GM12874 (cell line): Measurements from ENCODE around the gene OPN4.

Experiments
- CTCF ChIP-seq: IDR thresholded peaks from 2 replicates; pipeline ENCODE4 v1.5.1; 2011; ENCODE audit warnings: low read depth, mild to moderate bottlenecking, control low read depth, low read length, moderate library complexity; ENCODE audit not compliant: insufficient read depth

The OPN4 gene

GRCh38 chr10:86659721-86660453 lies 5.5 kb downstream of the OPN4 start:
- no peak for TF ChIP-seq CTCF

DNA sequence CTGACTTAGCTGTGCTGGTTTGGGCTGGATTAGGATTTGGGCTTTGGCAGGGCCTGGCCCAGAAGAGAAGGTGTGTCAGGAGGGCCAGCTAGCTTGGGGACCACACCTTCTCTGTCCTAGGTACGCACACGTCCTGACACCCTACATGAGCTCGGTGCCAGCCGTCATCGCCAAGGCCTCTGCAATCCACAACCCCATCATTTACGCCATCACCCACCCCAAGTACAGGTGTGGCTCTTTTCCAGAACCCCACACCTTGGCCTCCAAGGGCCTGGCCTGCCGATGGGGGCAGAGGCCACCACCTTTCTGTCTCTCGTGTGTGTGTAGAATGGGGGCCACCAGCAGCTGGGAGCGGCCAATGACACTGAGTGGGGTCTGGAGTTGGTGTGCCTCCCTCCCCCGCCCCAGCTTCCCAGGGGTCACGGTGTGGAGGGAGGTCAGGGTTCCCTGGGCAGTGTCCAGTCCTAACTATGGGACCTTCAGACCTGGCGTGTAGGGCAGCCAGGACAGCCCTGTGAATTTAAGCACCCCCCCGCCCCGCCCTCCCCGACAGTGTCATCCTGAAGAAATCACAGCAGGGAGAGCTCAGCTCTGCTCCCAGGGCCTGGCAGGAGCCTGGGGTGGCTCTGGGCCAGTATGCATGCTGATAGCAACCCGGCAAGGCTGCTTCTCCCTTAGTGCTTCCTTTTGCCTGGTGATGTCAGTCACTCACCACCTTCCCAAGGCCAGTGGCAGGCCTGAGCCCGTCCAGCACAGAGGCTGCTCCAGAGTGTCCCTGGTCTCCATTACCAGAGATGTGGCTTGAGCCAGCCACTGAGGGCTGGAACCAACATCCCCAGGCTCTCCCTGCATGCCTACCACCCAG lies 7.0 kb downstream of the OPN4 start:
- TF ChIP-seq CTCF: no peak

DNA sequence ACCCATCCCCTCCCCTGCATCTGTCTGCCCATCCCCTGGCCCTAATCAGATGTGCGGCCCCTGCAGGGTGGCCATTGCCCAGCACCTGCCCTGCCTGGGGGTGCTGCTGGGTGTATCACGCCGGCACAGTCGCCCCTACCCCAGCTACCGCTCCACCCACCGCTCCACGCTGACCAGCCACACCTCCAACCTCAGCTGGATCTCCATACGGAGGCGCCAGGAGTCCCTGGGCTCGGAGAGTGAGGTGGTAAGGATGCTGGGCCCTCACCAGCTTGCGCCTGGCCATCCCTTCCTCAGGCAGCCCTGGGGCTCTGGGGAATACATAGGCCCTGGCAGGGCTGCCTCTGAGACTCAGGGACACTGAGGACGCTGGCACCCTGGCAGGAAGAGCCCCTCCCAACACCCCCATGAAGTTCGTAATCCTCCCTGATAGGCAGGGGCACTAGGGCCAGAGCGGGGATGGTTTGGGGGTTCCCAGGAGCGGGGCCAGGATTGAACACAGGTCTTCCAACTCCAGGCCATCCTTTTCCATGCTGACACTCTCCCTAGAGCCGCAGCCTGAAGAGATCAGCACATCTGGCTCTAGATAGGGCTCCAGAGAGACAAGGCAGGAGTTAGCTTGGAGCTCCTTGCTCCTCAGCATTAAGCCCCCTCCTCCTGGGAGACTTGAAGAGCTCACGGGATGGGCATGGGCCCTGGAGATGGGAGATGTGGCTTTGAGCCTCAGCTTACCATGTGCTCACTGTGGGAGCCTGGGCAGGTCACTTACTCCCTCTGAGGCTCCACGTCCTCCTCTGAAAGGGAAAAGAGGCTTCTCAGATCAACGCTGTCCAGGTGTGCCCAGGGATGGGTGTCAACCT lies 8.1 kb downstream of the OPN4 start:
- no peak for TF ChIP-seq CTCF

- no peak for TF ChIP-seq CTCF
Observed at GRCh38 chr10:86663046-86663345, 8.6 kb downstream of the OPN4 start.

GRCh38 chr10:86663576-86664339 lies 9.4 kb downstream of the OPN4 start:
- no peak for TF ChIP-seq CTCF

DNA sequence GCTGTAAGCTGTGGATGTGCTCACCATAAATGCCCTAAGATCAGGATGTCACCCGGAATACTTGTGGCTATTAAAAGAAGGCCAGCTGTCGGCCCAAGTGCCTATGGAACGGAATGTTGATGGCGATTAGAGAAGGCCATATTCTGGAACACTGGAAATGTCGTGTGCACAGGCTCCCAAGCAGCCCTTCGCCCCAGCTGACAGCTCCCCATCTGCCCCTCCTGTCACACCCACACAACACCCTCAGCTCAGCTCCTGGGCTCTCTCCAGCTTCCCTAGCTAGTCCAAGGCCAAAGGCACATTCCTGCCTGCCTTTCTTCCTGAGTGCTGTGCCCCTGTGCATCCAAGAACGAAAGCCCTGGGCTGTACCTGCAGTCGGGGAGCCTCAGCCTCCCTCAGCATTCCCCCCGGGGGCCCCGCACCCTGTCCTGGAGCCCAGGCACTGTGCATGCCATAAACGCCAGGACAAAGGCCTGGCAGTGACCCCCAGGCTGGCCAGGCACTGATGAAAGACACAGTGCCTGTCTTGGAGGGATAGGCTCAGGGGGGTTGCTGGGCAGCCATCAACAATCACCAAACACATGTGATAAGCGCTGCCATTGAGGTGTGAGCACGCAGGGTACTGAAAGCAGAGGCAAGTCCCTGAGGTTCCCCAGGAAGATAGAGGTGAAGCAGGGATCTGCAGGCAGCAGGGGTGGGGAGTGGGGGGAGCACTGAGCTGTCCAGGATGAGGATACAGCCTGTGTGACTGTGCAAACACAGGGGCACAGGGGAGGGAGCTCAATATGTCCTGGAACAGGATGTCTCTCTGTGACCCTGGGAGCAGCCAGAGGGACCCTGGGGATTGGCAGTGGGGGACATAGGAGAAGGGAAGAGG lies 10.2 kb downstream of the OPN4 start:
- TF ChIP-seq CTCF: no peak
